Stimulated activated CD4-positive, alpha-beta T cell treated with anti-CD3 and anti-CD28 coated beads, Interleukin-4, amount 100 ng/mL, for 4 hours (primary cell): ENCODE data around the gene PLSCR3.

ENCODE experiments used
- DNase-seq, 2 experiments: peaks; one replicate each; pipeline ENCODE4 v3.0.0-alpha.2; 2020

PLSCR3 gene

GRCh38 chr17:7394452-7395191, at the start of gene PLSCR3:
Gene PLSCR3 (minus strand): TSS chr17:7394525. CDS start chr17:7394110, 415 bp downstream.
- peak; percentile 75 to 88 for DNase-seq

DNA sequence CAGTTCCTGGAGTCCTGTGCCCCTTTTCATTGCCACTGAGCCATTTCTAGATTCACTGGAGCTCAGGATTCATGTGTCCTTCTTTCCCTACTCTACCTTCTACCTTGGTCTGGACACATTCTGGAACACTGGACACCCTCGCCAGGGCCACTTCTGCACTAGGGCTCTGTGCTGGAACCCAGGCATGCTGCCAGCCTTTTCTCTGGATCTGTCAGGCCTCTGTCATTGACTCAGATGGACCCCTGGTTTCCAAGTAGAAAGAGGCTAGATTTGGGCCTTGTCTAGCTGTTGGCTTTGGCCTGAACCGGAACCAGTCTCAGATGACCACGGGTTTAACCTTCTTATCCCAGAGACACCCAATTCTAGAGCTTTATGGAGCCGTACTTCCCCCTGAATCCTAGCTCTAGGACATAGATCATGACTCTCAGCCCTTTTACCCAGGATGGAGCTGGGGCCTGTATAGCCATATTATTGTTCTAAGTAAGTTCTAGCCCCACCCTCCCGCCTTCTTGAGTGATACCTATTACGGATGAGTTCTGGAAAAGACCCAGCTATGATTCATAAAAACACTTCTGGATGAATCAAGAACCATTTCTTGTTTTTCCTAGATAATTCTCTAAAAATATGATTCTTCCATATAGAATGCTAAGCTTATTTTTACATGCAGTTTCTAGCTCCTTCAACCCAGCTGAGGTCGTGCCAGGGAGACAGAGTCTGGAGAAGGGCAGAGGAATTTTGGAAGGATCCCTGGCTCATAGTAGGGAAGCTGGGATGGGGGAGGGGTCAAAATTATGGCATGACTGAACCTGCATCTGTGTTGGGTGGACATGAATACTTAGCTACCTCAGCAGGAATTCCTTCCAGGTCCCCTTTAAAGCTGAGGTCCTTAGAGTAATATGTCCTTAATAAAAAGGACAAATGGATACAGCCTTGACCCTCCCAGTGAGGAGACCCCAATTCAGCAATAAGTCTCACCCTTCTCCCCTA, 49.5 kb upstream of the PLSCR3 start:
- no peak for DNase-seq

GRCh38 chr17:7442142-7442541, 47.8 kb upstream of the PLSCR3 start:
- no peak for DNase-seq

- no peak for DNase-seq
These were observed 46.9 kb upstream of the PLSCR3 start for GRCh38 chr17:7441266-7441665.

DNA sequence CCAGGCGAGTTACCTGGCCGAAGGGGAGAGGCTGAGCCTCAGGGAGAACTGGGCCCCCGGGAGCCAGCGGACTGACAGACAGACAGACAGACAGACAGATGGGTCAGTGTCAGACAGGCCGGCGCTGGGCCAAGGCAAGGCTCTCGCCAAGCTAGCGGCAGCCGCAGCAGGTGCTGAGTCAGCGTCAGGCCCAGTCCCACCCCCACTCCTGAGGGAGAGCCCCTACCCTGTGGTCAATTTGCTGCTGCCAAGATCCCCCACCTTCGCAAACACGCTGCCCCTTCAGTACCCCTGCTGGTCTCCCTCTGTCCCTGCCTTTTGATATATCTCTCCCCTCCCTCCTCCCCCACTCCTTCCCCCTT, 46.5 kb upstream of the PLSCR3 start:
- peak in 1 of 2 experiments; percentile 7 for DNase-seq

GRCh38 chr17:7440113-7440833, 45.9 kb upstream of the PLSCR3 start:
- peak; percentile 23 to 25 for DNase-seq

GRCh38 chr17:7439462-7440112, 45.3 kb upstream of the PLSCR3 start, which contains the start of gene FGF11:
Gene FGF11 (plus strand): TSS chr17:7439512. CDS start chr17:7439621, 109 bp downstream.
- no peak for DNase-seq

DNA sequence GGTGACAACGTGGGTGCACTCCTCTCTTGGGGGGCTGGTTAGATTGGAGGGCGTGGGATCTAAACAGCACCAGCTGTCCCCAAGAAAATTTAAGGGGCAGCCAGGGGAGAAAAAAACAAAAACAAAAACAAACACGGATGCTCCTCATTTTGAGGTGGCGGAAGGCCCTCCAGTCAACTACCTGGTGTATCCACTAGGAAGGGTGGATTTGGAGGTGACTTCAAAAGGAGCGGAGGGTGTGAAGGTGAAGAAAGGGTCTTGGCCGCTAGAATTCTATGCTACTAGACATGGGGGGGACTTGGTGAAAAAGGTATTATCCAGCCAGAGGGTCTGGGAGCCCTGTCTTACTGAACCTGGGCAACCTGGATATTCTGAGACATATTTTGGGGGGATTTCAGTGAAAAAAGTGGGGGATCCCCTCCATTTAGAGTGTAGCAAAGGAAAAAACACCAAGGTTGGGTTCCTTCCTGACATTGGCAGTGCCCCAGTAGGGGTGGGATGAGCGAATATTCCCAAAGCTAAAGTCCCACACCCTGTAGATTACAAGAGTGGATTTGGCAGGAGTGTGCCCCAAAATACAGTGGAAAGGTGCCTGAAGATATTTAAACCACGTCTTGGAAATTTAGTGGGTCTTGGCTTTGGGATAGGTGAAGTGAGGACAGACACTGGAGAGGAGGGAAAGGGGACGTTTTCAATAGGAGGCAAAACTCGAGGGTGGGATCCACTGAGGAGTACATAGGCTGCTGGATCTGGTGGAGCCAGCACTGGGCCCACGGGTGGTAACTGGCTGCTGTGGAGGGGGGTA, 44.5 kb upstream of the PLSCR3 start:
- no peak for DNase-seq

DNA sequence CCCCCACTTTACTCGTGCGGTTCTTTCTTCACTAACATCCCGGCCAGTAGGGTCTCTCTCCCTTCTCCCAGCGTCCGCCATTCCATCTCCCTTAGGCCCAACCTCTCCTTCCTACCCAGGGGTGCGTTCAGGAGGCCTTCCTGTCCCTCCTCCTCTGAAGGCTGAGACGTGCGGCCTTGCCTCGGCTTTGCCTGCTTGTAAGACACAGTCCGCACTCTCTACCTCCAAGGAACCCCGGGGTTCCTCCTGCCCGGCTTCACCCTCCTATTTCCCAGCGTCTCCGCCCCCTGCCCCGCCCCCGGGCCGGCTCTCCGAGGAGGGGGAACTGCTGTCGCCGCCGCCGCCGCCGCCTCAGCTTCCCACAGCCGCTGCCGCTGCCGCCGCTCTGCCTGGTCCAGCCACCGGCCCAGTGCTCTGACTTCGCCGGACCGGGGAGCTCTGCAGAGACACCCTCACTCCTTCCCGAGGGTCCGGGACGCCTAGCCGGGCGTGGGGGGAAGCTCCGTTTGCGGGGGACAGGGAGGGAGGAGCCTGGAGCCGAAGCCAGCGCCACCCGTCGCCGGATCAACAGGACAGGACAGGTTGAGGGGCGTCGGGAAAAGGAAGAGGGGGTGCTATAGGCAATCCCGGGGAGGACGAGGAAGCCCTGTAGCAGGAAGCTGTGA, 43.8 kb upstream of the PLSCR3 start:
- DNase-seq, result peak; percentile 62 to 66

DNA sequence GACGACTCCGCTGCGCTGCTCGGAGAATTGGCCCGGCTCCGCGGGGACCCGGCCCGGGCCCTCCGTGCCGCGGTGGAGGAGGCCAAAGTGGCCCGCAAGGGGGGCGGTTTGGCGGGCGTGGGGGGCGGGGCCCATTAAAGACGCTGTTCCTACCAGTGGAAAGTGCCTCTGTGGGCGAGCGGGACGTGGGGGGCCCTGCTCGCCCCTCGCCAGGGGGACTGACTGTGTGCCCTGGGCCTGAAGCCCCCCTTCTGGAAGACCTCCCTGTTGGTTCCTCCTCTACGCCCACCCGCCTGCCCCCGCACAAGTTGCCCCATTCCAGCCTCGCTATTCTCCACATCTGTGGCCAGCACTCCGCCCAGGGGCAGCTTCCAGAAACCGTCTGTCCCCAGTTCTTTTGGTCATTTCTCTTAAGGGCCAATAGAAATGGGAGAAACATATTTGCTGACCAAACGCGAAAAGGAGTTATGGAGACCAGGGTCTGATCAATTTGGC, 43.1 kb upstream of the PLSCR3 start:
- DNase-seq, result peak in 1 of 2 experiments; percentile 12

DNA sequence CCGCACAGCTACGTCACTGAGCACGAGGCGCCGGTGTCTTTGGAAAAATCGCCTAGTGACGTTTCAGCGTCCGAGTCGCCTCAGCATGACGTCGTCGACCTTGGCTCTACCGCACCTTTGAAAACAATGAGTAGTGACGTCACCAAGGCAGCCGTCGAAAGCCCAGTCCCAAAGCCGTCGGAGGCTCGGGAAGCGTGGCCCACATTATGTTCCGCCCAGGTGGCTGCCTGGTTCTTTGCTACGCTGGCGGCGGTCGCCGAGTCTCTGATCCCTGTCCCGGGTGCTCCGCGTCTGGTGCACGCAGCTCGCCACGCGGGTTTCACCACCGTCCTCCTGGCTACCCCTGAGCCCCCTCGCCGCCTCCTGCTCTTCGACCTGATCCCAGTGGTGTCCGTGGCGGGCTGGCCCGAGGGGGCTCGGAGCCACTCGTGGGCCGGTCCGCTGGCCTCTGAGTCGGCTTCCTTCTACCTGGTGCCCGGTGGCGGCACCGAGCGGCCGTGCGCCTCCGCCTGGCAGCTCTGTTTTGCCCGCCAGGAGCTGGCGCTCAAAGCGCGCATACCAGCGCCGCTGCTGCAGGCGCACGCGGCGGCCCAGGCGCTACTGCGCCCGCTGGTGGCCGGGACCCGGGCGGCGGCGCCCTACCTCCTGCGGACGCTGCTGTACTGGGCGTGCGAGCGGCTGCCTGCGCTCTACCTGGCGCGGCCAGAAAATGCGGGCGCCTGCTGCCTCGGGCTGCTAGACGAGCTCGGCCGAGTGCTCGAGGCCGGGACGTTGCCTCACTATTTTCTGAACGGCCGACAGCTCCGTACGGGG, 42.4 kb upstream of the PLSCR3 start:
- peak; percentile 79 to 80 for DNase-seq

- DNase-seq, result peak; percentile 45 to 46
These were observed 41.6 kb upstream of the PLSCR3 start for GRCh38 chr17:7435676-7436555.

DNA sequence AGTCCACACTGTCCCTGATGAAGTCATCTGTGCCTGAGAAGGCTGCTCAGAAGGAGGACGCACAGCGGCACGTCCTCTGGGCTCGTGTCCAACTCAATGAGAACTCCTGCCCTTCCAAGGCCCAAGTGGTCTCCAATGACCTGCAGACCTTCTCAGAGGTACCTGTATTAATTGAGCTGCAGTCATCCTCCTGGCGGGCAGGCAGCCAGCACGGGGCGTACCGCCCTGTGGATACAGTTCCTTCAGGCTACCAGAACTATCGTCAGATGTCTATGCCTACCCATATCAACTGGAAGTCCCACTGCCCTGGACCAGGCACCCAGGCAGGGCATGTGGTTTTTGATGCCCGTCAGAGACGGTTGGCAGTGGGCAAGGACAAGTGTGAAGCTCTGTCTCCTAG, 38.0 kb upstream of the PLSCR3 start:
- no peak for DNase-seq

- no peak for DNase-seq
These were observed 36.9 kb upstream of the PLSCR3 start for GRCh38 chr17:7431231-7431630.

GRCh38 chr17:7429722-7430121, 35.4 kb upstream of the PLSCR3 start:
- DNase-seq, result no peak

- no peak for DNase-seq
These were observed 34.2 kb upstream of the PLSCR3 start, which contains the start of gene SPEM3 for GRCh38 chr17:7428557-7428956. Gene SPEM3 (plus strand): TSS chr17:7428857. CDS start chr17:7428903, 46 bp downstream.

DNA sequence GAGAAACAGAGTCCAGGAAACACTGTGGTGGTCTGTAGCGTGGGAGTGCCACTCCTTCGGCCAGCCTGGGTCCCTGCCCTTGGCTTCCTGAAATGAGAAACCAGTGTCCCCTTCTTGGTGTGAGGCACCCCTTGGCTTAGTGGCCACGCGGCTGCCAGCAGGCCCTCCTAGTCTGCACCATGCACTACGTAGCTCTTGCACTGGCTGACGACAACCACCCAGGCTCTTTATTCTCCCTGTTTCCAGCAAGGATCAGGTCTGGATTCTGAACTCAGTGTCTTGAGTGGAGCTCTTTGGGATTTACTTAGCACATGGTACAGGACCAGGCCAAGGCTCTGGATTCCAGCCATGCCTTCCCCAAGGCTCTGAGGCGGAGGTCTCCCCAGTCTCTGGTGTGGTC, 33.2 kb upstream of the PLSCR3 start:
- no peak for DNase-seq

DNA sequence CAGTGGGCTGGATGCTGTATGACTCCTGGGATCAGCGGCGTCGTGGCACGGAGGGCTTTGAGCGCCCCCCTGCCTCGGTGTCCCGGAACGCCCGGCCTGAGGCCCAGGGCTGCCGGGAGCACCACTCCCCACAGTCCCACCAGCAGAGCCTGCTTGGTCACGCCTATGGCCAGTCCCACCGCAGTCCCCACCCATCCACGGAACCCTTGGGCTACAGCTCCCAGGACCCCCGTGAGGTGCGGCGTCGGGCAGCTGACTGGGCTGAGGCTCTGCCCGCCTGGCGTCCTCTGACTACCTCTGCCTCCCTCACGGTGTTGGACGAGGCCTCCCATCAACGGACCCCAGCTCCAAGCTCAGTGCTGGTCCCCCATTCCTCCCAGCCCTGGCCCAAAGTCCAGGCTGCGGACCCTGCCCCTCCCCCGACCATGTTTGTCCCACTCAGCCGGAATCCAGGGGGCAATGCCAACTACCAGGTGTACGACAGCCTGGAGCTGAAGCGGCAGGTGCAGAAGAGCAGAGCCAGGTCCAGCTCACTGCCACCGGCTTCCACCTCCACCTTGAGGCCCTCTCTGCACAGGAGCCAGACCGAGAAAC, 32.7 kb upstream of the PLSCR3 start:
- DNase-seq, result no peak
